Neural progenitor cell (in vitro differentiated cells): ENCODE results near the gene ARHGEF39.

ENCODE experiments used
- CTCF ChIP-seq: fragments of 200-600 bp; sonication (generic); IDR thresholded peaks from 2 replicates; pipeline ENCODE4 v1.5.1; 2017; ENCODE audit warnings: antibody characterized with exemption, mild to moderate bottlenecking
- EZH2 ChIP-seq: fragments of 200-600 bp; sonication (generic); IDR thresholded peaks from 2 replicates; pipeline ENCODE4 v1.6.1; 2017; ENCODE audit warnings: antibody characterized with exemption, mild to moderate bottlenecking, moderate library complexity
- EZH2phosphoT487 ChIP-seq: fragments of 200-600 bp; sonication (generic); IDR thresholded peaks from 2 replicates; pipeline ENCODE4 v1.6.1; 2017; ENCODE audit warnings: antibody characterized with exemption

GRCh38 chr9:35685506-35685905 is 20.5 kb upstream of the ARHGEF39 start:
- TF ChIP-seq CTCF (no peak), EZH2 (no peak), EZH2phosphoT487 (no peak)
